ENCODE data around the gene MGRN1. TPM values are rescaled to one million over a fixed set of nuclear protein-coding genes. Genes with fewer than 3 reads are reported as not detected.

Gene MGRN1
- total and polyA plus RNA-seq, 9 donors, result 21.5 to 94.2 (median 61.1) TPM

- H3K4me1 ChIP-seq (ENCODE audit: insufficient read depth), result peaks cover 5% of the 10 kb centered on the region
- no peaks in the 10 kb centered on the region for H3K9me3 ChIP-seq
- no peak for TF ChIP-seq CTCF (IDR thresholded peaks at IDR 0.05)
- TF ChIP-seq POLR2A (IDR thresholded peaks at IDR 0.05), result no peak
- TF ChIP-seq EP300 (IDR thresholded peaks at IDR 0.05), result no peak
- no peak overlapping the region for H3K27ac ChIP-seq
- no peak for DNase-seq
- no peaks in the 10 kb centered on the region for H3K27me3 ChIP-seq
- intact Hi-C loops (cut with DNase I), result no loop called here
- no peak overlapping the region for H3K4me3 ChIP-seq
- no peaks in the 10 kb centered on the region for H3K36me3 ChIP-seq
- 41 to 59% (median 53%) methylated on average over 6 of the region's 6 CpGs for WGBS, 3 donors
Measured at GRCh38 chr16:4601864-4602186, 22.8 kb upstream of the MGRN1 start.

- intact Hi-C loops (cut with DNase I), result no loop called here
- Histone ChIP-seq H3K36me3 (no peaks in the 10 kb centered on the region), H3K27ac (no peak overlapping the region), H3K27me3 (no peaks in the 10 kb centered on the region), H3K4me3 (no peak overlapping the region), H3K4me1 (ENCODE audit: insufficient read depth) (peaks cover 5% of the 10 kb centered on the region), H3K9me3 (no peaks in the 10 kb centered on the region)
- DNase-seq, result no peak
- TF ChIP-seq CTCF (IDR thresholded peaks at IDR 0.05) (no peak), EP300 (IDR thresholded peaks at IDR 0.05) (no peak), POLR2A (IDR thresholded peaks at IDR 0.05) (no peak)
- 28 to 44% (median 32%) methylated on average over 6 to 8 of the region's 8 CpGs for WGBS, 3 donors
Measured at GRCh38 chr16:4602331-4602730, 22.3 kb upstream of the MGRN1 start.

GRCh38 chr16:4603624-4604170 is 20.9 kb upstream of the MGRN1 start:
- Histone ChIP-seq H3K27ac (no peak overlapping the region), H3K4me1 (ENCODE audit: insufficient read depth) (peaks cover 5% of the 10 kb centered on the region), H3K27me3 (no peaks in the 10 kb centered on the region), H3K4me3 (no peak overlapping the region), H3K9me3 (no peaks in the 10 kb centered on the region), H3K36me3 (no peaks in the 10 kb centered on the region)
- 48 to 62% (median 58%) methylated on average over 13 of the region's 13 CpGs for WGBS, 3 donors
- TF ChIP-seq EP300 (IDR thresholded peaks at IDR 0.05) (no peak), CTCF (IDR thresholded peaks at IDR 0.05) (no peak)
- no peak for DNase-seq
- intact Hi-C loops (cut with DNase I), result no loop called here

- Histone ChIP-seq H3K36me3 (no peaks in the 10 kb centered on the region), H3K27ac (no peak overlapping the region), H3K4me1 (ENCODE audit: insufficient read depth) (peaks cover 5% of the 10 kb centered on the region), H3K27me3 (no peaks in the 10 kb centered on the region), H3K9me3 (no peaks in the 10 kb centered on the region), H3K4me3 (no peak overlapping the region)
- WGBS, 3 donors, result 51 to 65% (median 62%) methylated on average over 15 of the region's 15 CpGs
- no peak for DNase-seq
- intact Hi-C loops (cut with DNase I), result no loop called here
- no peak for TF ChIP-seq POLR2A (IDR thresholded peaks at IDR 0.05)
Measured at GRCh38 chr16:4604401-4604800, 20.2 kb upstream of the MGRN1 start.

GRCh38 chr16:4606354-4606753 is 18.3 kb upstream of the MGRN1 start:
- no peak overlapping the region for H3K27ac ChIP-seq
- DNase-seq, result no peak
- TF ChIP-seq EP300 (IDR thresholded peaks at IDR 0.05) (no peak), CTCF (IDR thresholded peaks at IDR 0.05) (no peak), POLR2A (IDR thresholded peaks at IDR 0.05) (no peak)
- peaks cover 5% of the 10 kb centered on the region for H3K4me1 ChIP-seq (ENCODE audit: insufficient read depth)
- H3K4me3 ChIP-seq, result no peak overlapping the region
- intact Hi-C loops (cut with DNase I), result no loop called here
- no peaks in the 10 kb centered on the region for H3K9me3 ChIP-seq
- 77 to 81% (median 79%) methylated on average over 9 of the region's 9 CpGs for WGBS, 3 donors
- no peaks in the 10 kb centered on the region for H3K36me3 ChIP-seq
- no peaks in the 10 kb centered on the region for H3K27me3 ChIP-seq

All from ovary (tissue), 9 donors.